Liver (tissue), 3 donors: ENCODE results near the gene CD163.
A peak's percentile ranks its signal among the peaks of the same experiment; 100 is the strongest.

ENCODE experiments used
- EGR1 ChIP-seq, 2 donors: IDR thresholded peaks; 2 replicates each; pipeline ENCODE4 v1.6.1; 2016 to 2018; ENCODE audit warnings: antibody characterized with exemption in 2 of 2, low read depth in 2 of 2
- RAD21 ChIP-seq, 2 donors: IDR thresholded peaks; 2 replicates each; pipeline ENCODE4 v1.6.1; 2016; ENCODE audit warnings: antibody characterized with exemption in 2 of 2, mild to moderate bottlenecking in 2 of 2
- TF ChIP-seq, protein P1 (sequence below): fragments of 150-350 bp; IDR thresholded peaks from 2 replicates; pipeline ENCODE4 v1.5.1; 2017; ENCODE audit warnings: improper control_type of control experiment, low read depth, low read length; ENCODE audit not compliant: missing input control
- donor health status: healthy.
- donor health status: healthy.

DNA sequence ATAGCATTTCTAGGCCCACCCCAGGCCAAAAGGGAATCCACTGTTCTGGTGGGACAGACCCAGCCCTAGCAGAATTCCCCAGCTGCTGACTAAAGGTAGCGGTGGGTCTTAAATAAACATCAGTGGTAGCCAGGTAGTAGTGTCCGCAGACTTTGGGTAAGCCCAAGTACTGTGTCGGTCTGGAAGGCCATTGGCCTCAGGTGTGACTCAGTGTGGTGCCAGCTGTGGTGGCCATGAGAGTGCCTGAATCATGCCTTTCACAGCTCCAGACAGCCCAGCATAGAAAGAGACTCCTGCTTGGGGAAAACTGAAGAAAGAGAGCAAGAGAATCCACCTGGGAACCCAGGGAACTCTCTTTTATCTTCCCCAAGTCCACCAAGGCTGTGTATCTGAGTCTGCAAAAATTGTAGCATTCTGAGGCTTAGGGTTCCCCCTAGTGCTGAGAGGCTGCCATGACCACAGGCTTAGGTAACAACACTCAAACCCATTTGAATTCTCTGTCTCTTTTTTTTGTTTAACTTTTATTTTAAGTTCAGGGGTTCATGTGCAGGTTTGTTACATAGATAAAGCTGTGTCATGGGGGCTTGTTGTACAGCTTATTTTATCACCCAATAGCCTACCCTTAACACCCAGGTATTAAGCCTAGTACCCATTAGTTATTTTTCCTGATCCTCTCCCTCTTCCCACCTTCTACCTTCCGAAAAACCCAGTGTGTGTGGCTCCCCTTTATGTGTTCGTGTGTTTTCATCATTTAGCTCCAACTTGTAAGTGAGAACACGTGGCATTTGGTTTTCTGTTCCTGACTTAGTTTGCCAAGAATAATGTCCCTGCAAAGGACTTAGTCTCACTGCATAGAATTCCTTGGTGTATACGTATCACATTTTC, 43.0 kb downstream of the CD163 start:
- TF ChIP-seq RAD21 (IDR thresholded peaks at IDR 0.05) (peak; percentile 93 to 96), EGR1 (IDR thresholded peaks at IDR 0.05; ENCODE audit: low read depth in 2 of 2) (no peak)
- TF ChIP-seq, protein P1, sequence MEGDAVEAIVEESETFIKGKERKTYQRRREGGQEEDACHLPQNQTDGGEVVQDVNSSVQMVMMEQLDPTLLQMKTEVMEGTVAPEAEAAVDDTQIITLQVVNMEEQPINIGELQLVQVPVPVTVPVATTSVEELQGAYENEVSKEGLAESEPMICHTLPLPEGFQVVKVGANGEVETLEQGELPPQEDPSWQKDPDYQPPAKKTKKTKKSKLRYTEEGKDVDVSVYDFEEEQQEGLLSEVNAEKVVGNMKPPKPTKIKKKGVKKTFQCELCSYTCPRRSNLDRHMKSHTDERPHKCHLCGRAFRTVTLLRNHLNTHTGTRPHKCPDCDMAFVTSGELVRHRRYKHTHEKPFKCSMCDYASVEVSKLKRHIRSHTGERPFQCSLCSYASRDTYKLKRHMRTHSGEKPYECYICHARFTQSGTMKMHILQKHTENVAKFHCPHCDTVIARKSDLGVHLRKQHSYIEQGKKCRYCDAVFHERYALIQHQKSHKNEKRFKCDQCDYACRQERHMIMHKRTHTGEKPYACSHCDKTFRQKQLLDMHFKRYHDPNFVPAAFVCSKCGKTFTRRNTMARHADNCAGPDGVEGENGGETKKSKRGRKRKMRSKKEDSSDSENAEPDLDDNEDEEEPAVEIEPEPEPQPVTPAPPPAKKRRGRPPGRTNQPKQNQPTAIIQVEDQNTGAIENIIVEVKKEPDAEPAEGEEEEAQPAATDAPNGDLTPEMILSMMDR = peak; percentile 97
